WTC11 (cell line): Measurements from ENCODE around the gene AMPD3. TPM values are rescaled to one million over a fixed set of nuclear protein-coding genes. Genes with fewer than 3 reads are reported as not detected.

Experiments used
- ATAC-seq: fragments of 200-7000 bp; cut with Tn5 transposase; 2 replicates; pipeline ENCODE4 v1.10.0; 2021; ENCODE audit warnings: mild to moderate bottlenecking, moderate library complexity
- CTCF ChIA-PET: fragments of 300-600 bp; sonication (Branson Sonifier 250); formaldehyde crosslinking; loops from one replicate; lab custom pipeline; 2021; ENCODE audit warnings: antibody characterized with exemption; lab: Charles Lee
- POLR2A ChIA-PET: fragments of 350-600 bp; sonication (Branson Sonifier 250); formaldehyde crosslinking; loops from one replicate; lab custom pipeline; 2021; ENCODE audit warnings: antibody characterized with exemption; lab: Charles Lee
- DNase-seq: peaks from one replicate; pipeline ENCODE4 v3.0.0; 2021; ENCODE audit warnings: low spot score
- H3K27ac Mint-ChIP-seq: 2 replicates; pipeline ENCODE4 v1.8.0; 2021; ENCODE audit warnings: mixed read lengths
- H3K27me3 Mint-ChIP-seq: 2 replicates; pipeline ENCODE4 v1.8.0; 2021; ENCODE audit warnings: low read depth, mild to moderate bottlenecking, moderate library complexity, mixed read lengths
- H3K36me3 Mint-ChIP-seq: 2 replicates; pipeline ENCODE4 v1.8.0; 2021; ENCODE audit warnings: mixed read lengths
- H3K4me1 Mint-ChIP-seq: 2 replicates; pipeline ENCODE4 v1.8.0; 2022; ENCODE audit warnings: mixed read lengths
- H3K4me3 Mint-ChIP-seq: 2 replicates; pipeline ENCODE4 v1.8.0; 2021; ENCODE audit warnings: mild to moderate bottlenecking, moderate library complexity, mixed read lengths
- H3K9me3 Mint-ChIP-seq: 2 replicates; pipeline ENCODE4 v1.8.0; 2021; ENCODE audit warnings: mixed read lengths
- CREM ChIP-seq: sonication (generic); formaldehyde crosslinking; IDR thresholded peaks from 2 replicates; pipeline ENCODE4 v1.8.1; 2022; ENCODE audit warnings: mild to moderate bottlenecking, missing genetic modification reagents, moderate library complexity
- EMX1 ChIP-seq: fragments of 250-450 bp; sonication (Bioruptor Pico); IDR thresholded peaks from 2 replicates; pipeline ENCODE4 v1.8.0; 2021; ENCODE audit warnings: mild to moderate bottlenecking
- ESRRA ChIP-seq: sonication (generic); formaldehyde crosslinking; IDR thresholded peaks from 2 replicates; pipeline ENCODE4 v1.8.1; 2022; ENCODE audit warnings: mild to moderate bottlenecking, missing genetic modification reagents, borderline replicate concordance
- FOXK1 ChIP-seq: sonication (generic); formaldehyde crosslinking; IDR thresholded peaks from 2 replicates; pipeline ENCODE4 v1.8.0; 2022; ENCODE audit warnings: mild to moderate bottlenecking, moderate library complexity, missing genetic modification reagents
- NR2C2 ChIP-seq: sonication (generic); formaldehyde crosslinking; IDR thresholded peaks from 2 replicates; pipeline ENCODE4 v1.8.0; 2022; ENCODE audit warnings: mild to moderate bottlenecking, missing genetic modification reagents
- SOX15 ChIP-seq: fragments of 250-450 bp; sonication (Bioruptor Pico); IDR thresholded peaks from 2 replicates; pipeline ENCODE4 v1.9.0; 2021; ENCODE audit warnings: mild to moderate bottlenecking
- TEAD1 ChIP-seq: sonication (generic); formaldehyde crosslinking; IDR thresholded peaks from 2 replicates; pipeline ENCODE4 v1.8.0; 2022; ENCODE audit warnings: mild to moderate bottlenecking, missing genetic modification reagents
- ZBTB21 ChIP-seq: sonication (generic); formaldehyde crosslinking; IDR thresholded peaks from 2 replicates; pipeline ENCODE4 v1.8.1; 2023; ENCODE audit warnings: mild to moderate bottlenecking, missing genetic modification reagents, borderline replicate concordance
- total RNA-seq: library from RNA; stranded (reverse); gene quantifications from 3 replicates; pipeline ENCODE4 v1.2.3, GENCODE V29; 2021
- TF ChIP-seq, protein P1 (sequence below): sonication (generic); formaldehyde crosslinking; IDR thresholded peaks from 2 replicates; pipeline ENCODE4 v1.8.1; 2022; ENCODE audit warnings: low read depth, missing genetic modification reagents, borderline replicate concordance
- TF ChIP-seq, protein P2 (sequence below): fragments of 250-450 bp; sonication (Bioruptor Pico); IDR thresholded peaks from 2 replicates; pipeline ENCODE4 v1.9.0; 2021; ENCODE audit warnings: mild to moderate bottlenecking
- TF ChIP-seq, protein P3 (sequence below): sonication (generic); formaldehyde crosslinking; IDR thresholded peaks from 2 replicates; pipeline ENCODE4 v1.8.1; 2023; ENCODE audit warnings: mild to moderate bottlenecking, missing genetic modification reagents
- TF ChIP-seq, protein P4 (sequence below): sonication (generic); formaldehyde crosslinking; IDR thresholded peaks from 2 replicates; pipeline ENCODE4 v1.8.0; 2023; ENCODE audit warnings: mild to moderate bottlenecking, missing genetic modification reagents
- TF ChIP-seq, protein P5 (sequence below): sonication (generic); formaldehyde crosslinking; IDR thresholded peaks from 2 replicates; pipeline ENCODE4 v1.8.1; 2023; ENCODE audit warnings: mild to moderate bottlenecking, missing genetic modification reagents, moderate library complexity
- TF ChIP-seq, protein P6 (sequence below): sonication (generic); formaldehyde crosslinking; IDR thresholded peaks from 2 replicates; pipeline ENCODE4 v1.8.1; 2023; ENCODE audit warnings: mild to moderate bottlenecking, missing genetic modification reagents, moderate library complexity
- TF ChIP-seq, protein P7 (sequence below): fragments of 250-450 bp; sonication (Bioruptor Pico); IDR thresholded peaks from 2 replicates; pipeline ENCODE4 v1.9.0; 2021; ENCODE audit warnings: mild to moderate bottlenecking, borderline replicate concordance
- TF ChIP-seq, protein P8 (sequence below): sonication (generic); formaldehyde crosslinking; IDR thresholded peaks from 2 replicates; pipeline ENCODE4 v1.8.1; 2023; ENCODE audit warnings: mild to moderate bottlenecking, missing genetic modification reagents

AMPD3 gene
- total RNA-seq, 1 experiment from 2014 or later, result 6.4 TPM

DNA sequence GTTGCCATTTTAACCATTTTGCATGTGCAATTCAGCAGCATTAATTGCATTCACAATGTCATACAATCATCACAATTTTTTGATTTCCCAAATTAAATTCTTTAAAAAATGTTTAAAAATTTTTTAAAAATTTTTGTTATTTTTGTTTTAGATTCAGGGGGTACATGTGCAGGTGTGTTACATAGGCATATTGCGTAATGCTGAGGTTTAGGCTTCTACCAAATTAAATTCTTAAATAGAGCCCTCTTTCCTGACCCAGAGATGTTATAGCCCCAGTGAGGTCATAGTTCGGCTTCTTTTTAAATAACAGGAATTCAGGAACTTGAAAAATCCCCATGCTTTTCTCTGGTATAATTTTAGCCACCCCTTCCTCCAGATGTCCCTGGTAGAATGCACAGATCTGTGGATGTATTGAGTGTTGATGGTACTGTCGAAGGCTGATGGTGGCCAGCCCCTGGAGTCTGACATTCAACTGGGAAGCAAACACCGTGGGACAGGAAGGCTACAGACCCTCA lies 11.3 kb upstream of the AMPD3 start:
- POLR2A ChIA-PET, result no interaction called here
- no peak for ATAC-seq
- H3K9me3 Mint-ChIP-seq, result no peaks in the 10 kb centered on the region
- DNase-seq, result no peak
- TF ChIP-seq, protein P1, sequence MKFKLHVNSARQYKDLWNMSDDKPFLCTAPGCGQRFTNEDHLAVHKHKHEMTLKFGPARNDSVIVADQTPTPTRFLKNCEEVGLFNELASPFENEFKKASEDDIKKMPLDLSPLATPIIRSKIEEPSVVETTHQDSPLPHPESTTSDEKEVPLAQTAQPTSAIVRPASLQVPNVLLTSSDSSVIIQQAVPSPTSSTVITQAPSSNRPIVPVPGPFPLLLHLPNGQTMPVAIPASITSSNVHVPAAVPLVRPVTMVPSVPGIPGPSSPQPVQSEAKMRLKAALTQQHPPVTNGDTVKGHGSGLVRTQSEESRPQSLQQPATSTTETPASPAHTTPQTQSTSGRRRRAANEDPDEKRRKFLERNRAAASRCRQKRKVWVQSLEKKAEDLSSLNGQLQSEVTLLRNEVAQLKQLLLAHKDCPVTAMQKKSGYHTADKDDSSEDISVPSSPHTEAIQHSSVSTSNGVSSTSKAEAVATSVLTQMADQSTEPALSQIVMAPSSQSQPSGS (CRISPR knock-in tag), result no peak
- TF ChIP-seq, all 79 proteins: peak for 0
- no peak overlapping the region for H3K4me3 Mint-ChIP-seq
- H3K27me3 Mint-ChIP-seq, result peaks cover 7% of the 10 kb centered on the region
- no peak overlapping the region for H3K27ac Mint-ChIP-seq
- no peaks in the 10 kb centered on the region for H3K36me3 Mint-ChIP-seq
- no peaks in the 10 kb centered on the region for H3K4me1 Mint-ChIP-seq
- CTCF ChIA-PET, result no interaction called here

DNA sequence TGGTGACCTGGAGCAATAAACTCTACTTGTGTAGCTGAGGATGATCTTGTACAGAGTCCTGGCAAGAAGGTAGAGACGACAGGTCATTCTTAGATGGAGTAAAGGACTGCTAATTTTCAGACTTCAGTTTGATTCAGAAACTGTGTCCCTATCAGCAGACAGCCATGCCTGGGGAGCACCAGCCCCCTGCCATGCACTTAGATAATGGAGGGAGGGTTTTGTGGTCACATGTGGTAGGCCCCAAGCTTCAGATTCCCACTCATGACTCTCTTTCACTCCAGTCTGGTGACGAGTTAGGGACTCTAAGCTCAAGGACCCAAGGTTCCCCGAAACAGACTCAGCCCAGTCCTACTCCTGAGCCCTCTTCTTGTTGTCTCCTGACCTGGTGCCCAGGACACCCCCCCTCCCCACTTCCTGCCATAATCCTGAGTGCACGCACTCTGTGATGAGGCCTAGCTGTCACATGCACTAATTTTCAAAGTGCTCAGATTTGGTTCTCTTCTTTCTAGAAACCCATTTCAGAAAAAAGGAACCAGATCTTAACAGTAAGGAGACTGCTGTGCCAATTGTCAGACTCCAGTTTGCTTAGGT lies 10.2 kb upstream of the AMPD3 start:
- no peak for ATAC-seq
- no peaks in the 10 kb centered on the region for H3K9me3 Mint-ChIP-seq
- TF ChIP-seq, protein P2, sequence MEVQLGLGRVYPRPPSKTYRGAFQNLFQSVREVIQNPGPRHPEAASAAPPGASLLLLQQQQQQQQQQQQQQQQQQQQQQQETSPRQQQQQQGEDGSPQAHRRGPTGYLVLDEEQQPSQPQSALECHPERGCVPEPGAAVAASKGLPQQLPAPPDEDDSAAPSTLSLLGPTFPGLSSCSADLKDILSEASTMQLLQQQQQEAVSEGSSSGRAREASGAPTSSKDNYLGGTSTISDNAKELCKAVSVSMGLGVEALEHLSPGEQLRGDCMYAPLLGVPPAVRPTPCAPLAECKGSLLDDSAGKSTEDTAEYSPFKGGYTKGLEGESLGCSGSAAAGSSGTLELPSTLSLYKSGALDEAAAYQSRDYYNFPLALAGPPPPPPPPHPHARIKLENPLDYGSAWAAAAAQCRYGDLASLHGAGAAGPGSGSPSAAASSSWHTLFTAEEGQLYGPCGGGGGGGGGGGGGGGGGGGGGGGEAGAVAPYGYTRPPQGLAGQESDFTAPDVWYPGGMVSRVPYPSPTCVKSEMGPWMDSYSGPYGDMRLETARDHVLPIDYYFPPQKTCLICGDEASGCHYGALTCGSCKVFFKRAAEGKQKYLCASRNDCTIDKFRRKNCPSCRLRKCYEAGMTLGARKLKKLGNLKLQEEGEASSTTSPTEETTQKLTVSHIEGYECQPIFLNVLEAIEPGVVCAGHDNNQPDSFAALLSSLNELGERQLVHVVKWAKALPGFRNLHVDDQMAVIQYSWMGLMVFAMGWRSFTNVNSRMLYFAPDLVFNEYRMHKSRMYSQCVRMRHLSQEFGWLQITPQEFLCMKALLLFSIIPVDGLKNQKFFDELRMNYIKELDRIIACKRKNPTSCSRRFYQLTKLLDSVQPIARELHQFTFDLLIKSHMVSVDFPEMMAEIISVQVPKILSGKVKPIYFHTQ (CRISPR knock-in tag), result no peak
- TF ChIP-seq, protein P3, sequence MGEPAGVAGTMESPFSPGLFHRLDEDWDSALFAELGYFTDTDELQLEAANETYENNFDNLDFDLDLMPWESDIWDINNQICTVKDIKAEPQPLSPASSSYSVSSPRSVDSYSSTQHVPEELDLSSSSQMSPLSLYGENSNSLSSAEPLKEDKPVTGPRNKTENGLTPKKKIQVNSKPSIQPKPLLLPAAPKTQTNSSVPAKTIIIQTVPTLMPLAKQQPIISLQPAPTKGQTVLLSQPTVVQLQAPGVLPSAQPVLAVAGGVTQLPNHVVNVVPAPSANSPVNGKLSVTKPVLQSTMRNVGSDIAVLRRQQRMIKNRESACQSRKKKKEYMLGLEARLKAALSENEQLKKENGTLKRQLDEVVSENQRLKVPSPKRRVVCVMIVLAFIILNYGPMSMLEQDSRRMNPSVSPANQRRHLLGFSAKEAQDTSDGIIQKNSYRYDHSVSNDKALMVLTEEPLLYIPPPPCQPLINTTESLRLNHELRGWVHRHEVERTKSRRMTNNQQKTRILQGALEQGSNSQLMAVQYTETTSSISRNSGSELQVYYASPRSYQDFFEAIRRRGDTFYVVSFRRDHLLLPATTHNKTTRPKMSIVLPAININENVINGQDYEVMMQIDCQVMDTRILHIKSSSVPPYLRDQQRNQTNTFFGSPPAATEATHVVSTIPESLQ (CRISPR knock-in tag), result no peak
- TF ChIP-seq, protein P4, sequence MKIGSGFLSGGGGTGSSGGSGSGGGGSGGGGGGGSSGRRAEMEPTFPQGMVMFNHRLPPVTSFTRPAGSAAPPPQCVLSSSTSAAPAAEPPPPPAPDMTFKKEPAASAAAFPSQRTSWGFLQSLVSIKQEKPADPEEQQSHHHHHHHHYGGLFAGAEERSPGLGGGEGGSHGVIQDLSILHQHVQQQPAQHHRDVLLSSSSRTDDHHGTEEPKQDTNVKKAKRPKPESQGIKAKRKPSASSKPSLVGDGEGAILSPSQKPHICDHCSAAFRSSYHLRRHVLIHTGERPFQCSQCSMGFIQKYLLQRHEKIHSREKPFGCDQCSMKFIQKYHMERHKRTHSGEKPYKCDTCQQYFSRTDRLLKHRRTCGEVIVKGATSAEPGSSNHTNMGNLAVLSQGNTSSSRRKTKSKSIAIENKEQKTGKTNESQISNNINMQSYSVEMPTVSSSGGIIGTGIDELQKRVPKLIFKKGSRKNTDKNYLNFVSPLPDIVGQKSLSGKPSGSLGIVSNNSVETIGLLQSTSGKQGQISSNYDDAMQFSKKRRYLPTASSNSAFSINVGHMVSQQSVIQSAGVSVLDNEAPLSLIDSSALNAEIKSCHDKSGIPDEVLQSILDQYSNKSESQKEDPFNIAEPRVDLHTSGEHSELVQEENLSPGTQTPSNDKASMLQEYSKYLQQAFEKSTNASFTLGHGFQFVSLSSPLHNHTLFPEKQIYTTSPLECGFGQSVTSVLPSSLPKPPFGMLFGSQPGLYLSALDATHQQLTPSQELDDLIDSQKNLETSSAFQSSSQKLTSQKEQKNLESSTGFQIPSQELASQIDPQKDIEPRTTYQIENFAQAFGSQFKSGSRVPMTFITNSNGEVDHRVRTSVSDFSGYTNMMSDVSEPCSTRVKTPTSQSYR (CRISPR knock-in tag), result no peak
- TF ChIP-seq, protein P5, sequence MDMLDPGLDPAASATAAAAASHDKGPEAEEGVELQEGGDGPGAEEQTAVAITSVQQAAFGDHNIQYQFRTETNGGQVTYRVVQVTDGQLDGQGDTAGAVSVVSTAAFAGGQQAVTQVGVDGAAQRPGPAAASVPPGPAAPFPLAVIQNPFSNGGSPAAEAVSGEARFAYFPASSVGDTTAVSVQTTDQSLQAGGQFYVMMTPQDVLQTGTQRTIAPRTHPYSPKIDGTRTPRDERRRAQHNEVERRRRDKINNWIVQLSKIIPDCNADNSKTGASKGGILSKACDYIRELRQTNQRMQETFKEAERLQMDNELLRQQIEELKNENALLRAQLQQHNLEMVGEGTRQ (CRISPR knock-in tag), result no peak
- TF ChIP-seq ESRRA (CRISPR knock-in tag) (no peak), ZBTB21 (no peak), SOX15 (CRISPR knock-in tag) (no peak), TEAD1 (no peak), EMX1 (CRISPR knock-in tag) (no peak), CREM (no peak), NR2C2 (CRISPR knock-in tag) (no peak), FOXK1 (CRISPR knock-in tag) (no peak)
- TF ChIP-seq, protein P6, sequence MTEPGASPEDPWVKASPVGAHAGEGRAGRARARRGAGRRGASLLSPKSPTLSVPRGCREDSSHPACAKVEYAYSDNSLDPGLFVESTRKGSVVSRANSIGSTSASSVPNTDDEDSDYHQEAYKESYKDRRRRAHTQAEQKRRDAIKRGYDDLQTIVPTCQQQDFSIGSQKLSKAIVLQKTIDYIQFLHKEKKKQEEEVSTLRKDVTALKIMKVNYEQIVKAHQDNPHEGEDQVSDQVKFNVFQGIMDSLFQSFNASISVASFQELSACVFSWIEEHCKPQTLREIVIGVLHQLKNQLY, result no peak
- TF ChIP-seq, protein P7, sequence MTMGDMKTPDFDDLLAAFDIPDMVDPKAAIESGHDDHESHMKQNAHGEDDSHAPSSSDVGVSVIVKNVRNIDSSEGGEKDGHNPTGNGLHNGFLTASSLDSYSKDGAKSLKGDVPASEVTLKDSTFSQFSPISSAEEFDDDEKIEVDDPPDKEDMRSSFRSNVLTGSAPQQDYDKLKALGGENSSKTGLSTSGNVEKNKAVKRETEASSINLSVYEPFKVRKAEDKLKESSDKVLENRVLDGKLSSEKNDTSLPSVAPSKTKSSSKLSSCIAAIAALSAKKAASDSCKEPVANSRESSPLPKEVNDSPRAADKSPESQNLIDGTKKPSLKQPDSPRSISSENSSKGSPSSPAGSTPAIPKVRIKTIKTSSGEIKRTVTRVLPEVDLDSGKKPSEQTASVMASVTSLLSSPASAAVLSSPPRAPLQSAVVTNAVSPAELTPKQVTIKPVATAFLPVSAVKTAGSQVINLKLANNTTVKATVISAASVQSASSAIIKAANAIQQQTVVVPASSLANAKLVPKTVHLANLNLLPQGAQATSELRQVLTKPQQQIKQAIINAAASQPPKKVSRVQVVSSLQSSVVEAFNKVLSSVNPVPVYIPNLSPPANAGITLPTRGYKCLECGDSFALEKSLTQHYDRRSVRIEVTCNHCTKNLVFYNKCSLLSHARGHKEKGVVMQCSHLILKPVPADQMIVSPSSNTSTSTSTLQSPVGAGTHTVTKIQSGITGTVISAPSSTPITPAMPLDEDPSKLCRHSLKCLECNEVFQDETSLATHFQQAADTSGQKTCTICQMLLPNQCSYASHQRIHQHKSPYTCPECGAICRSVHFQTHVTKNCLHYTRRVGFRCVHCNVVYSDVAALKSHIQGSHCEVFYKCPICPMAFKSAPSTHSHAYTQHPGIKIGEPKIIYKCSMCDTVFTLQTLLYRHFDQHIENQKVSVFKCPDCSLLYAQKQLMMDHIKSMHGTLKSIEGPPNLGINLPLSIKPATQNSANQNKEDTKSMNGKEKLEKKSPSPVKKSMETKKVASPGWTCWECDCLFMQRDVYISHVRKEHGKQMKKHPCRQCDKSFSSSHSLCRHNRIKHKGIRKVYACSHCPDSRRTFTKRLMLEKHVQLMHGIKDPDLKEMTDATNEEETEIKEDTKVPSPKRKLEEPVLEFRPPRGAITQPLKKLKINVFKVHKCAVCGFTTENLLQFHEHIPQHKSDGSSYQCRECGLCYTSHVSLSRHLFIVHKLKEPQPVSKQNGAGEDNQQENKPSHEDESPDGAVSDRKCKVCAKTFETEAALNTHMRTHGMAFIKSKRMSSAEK, result no peak
- TF ChIP-seq, protein P8, sequence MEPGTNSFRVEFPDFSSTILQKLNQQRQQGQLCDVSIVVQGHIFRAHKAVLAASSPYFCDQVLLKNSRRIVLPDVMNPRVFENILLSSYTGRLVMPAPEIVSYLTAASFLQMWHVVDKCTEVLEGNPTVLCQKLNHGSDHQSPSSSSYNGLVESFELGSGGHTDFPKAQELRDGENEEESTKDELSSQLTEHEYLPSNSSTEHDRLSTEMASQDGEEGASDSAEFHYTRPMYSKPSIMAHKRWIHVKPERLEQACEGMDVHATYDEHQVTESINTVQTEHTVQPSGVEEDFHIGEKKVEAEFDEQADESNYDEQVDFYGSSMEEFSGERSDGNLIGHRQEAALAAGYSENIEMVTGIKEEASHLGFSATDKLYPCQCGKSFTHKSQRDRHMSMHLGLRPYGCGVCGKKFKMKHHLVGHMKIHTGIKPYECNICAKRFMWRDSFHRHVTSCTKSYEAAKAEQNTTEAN (CRISPR knock-in tag), result no peak

More for the DNA sequence above, 10.2 kb upstream of the AMPD3 start:
- no peak for DNase-seq
- peaks cover 4% of the 10 kb centered on the region for H3K4me1 Mint-ChIP-seq
- no peaks in the 10 kb centered on the region for H3K36me3 Mint-ChIP-seq
- peaks cover 16% of the 10 kb centered on the region for H3K27me3 Mint-ChIP-seq
- ChIA-PET POLR2A (no interaction called here), CTCF (interaction anchor here (1.0 kb wide), 1 partner anchor 11 kb away, joined by 3 read pairs; the partner anchor contains the start of gene AMPD3)
- no peak overlapping the region for H3K4me3 Mint-ChIP-seq
- no peak overlapping the region for H3K27ac Mint-ChIP-seq
